ENCODE measurements around the gene CUBN.

CUBN gene

GRCh38 chr10:16792675-16793074 is 336.9 kb downstream of the CUBN start:
- no peak overlapping the region for H3K4me3 ChIP-seq
- H3K27ac ChIP-seq: no peak overlapping the region

GRCh38 chr10:16789765-16790164 is 339.8 kb downstream of the CUBN start:
- Histone ChIP-seq H3K27ac (no peak overlapping the region), H3K4me3 (no peak overlapping the region)

GRCh38 chr10:16789261-16789660 is 340.4 kb downstream of the CUBN start:
- H3K27ac ChIP-seq: no peak overlapping the region
- H3K4me3 ChIP-seq: no peak overlapping the region

- no peak overlapping the region for H3K4me3 ChIP-seq
- H3K27ac ChIP-seq: peak overlapping the region in 2 of 21 experiments; percentile 49 to 63
Observed at GRCh38 chr10:16788778-16789177, 340.8 kb downstream of the CUBN start.

- H3K4me3 ChIP-seq: no peak overlapping the region
- H3K27ac ChIP-seq: peak overlapping the region in 4 of 21 experiments; percentile 34 to 63 (median 44)
Observed at GRCh38 chr10:16788125-16788524, 341.5 kb downstream of the CUBN start.

- no peak overlapping the region for H3K4me3 ChIP-seq
- H3K27ac ChIP-seq: peak overlapping the region in 3 of 21 experiments; percentile 34 to 63 (median 39)
Observed at GRCh38 chr10:16787361-16787791, 342.2 kb downstream of the CUBN start.

- Histone ChIP-seq H3K27ac (no peak overlapping the region), H3K4me3 (no peak overlapping the region)
Observed at GRCh38 chr10:16780338-16780880, 349.2 kb downstream of the CUBN start.

- Histone ChIP-seq H3K27ac (no peak overlapping the region), H3K4me3 (no peak overlapping the region)
Observed at GRCh38 chr10:16779384-16779915, 350.2 kb downstream of the CUBN start.

- no peak overlapping the region for H3K4me3 ChIP-seq
- peak overlapping the region in 3 of 21 experiments; percentile 19 to 35 (median 33) for H3K27ac ChIP-seq
Observed at GRCh38 chr10:16777473-16778370, 351.9 kb downstream of the CUBN start.

GRCh38 chr10:16776896-16777295 is 352.7 kb downstream of the CUBN start:
- Histone ChIP-seq H3K27ac (peak overlapping the region in 2 of 21 experiments; percentile 19 to 33), H3K4me3 (no peak overlapping the region)
